Pancreas (tissue), 10 donors: ENCODE data around the gene CLTA. TPM values are rescaled to one million over a fixed set of nuclear protein-coding genes. Genes with fewer than 3 reads are reported as not detected.

ENCODE experiments used
- ATAC-seq, 4 donors: fragments of 200-7000 bp; cut with Tn5 transposase; one replicate each; pipeline versions ENCODE4 v1.8.0 to v1.9.1; 2020; ENCODE audit warnings: mild to moderate bottlenecking in 4 of 4, moderate library complexity in 4 of 4
- DNase-seq, 6 donors: peaks; one replicate each; pipeline ENCODE4 v3.0.0-alpha.2; 2020
- FAIRE-seq: peaks from 2 replicates; lab custom pipeline; 2012; peaks lifted over from hg19 to GRCh38; lab: Jason Lieb, UNC
- H3K27ac ChIP-seq, 4 donors: fragments of 200-600 bp; sonication (generic); 1 replicate in 3 of 4; 2 replicates in 1 of 4; pipeline versions ENCODE4 v1.5.0 to v1.8.0; 2020
- H3K27me3 ChIP-seq, 4 donors: fragments of 200-600 bp; one replicate each; pipeline ENCODE4 v1.8.0; 2021
- H3K36me3 ChIP-seq, 3 donors: fragments of 200-600 bp; sonication (generic) in 1 of 3; one replicate each; pipeline versions ENCODE4 v1.5.0 to v1.8.0; 2020 to 2021
- H3K4me1 ChIP-seq, 3 donors: fragments of 200-600 bp; one replicate each; pipeline ENCODE4 v1.8.0; 2021
- H3K4me3 ChIP-seq, 4 donors: fragments of 200-600 bp; sonication (generic) in 2 of 4; one replicate each; pipeline versions ENCODE4 v1.5.0 to v1.8.0; 2020 to 2021
- H3K9me3 ChIP-seq, 4 donors: fragments of 200-600 bp; one replicate each; pipeline ENCODE4 v1.8.0; 2021
- CTCF ChIP-seq, 4 donors: fragments of 200-600 bp; sonication (generic) in 3 of 4; IDR thresholded peaks; one replicate each; pipeline versions ENCODE4 v1.5.0 to v1.8.0; 2021; ENCODE audit warnings: antibody characterized with exemption in 4 of 4
- WGBS, 2 donors: extraction: QIAGEN DNeasy Blood & Tissue Kit; methylation state at CpG; one replicate each; pipeline ENCODE4 v1.1.7; 2013; 5-methylcytosine and 5-hydroxymethylcytosine counted together
- intact Hi-C, 3 donors: fragments of 100-400 bp; cut with DNase I; formaldehyde crosslinking; loops; one replicate each; pipeline versions ENCODE4 v1.11.1 to v1.14.2; 2022
- polyA plus RNA-seq, 2 donors: library from polyadenylated mRNA; stranded (reverse); fragments of 200-250 nt; gene quantifications; one replicate each; pipeline ENCODE4 v1.2.3, GENCODE V29; 2013
- total RNA-seq, 6 donors: library from RNA; stranded (reverse); fragmentation: NEBNext Ultra II Directional in 4 of 6; extraction: Animal tissue kit (Norgen Biotek cat#: 25700) in 4 of 6; gene quantifications; one replicate each; pipeline versions ENCODE4 v1.2.1 to v1.2.4, GENCODE V29; 2021 to 2023
- donor health status: healthy with polysubstance abuse.
- donor health status: DM: no; HTN: no; CAD: no; lungs with moderate emphysema.
- donor health status: DM: no; HTN: no; CAD: no.
- donor health status: control.
- donor health status: control.
- donor health status: Bipolar disorder and iron deficiency.
- donor health status: DM: yes; HTN: yes; CAD: no.
- donor health status: DM: no; HTN: no; CAD: no.
- donor health status: DM: no; HTN: no; CAD: no.
- donor health status: DM: yes; HTN: yes; CAD: no.

The CLTA gene
- total and polyA plus RNA-seq, 8 donors, result 49.2 to 102 (median 77.7) TPM

GRCh38 chr9:36207016-36207415, 16.3 kb downstream of the CLTA start:
- intact Hi-C loops, result no loop called here
- peaks cover 0 to 7% (median 0%) of the 10 kb centered on the region in 3 donors for H3K4me1 ChIP-seq
- no peak for DNase-seq
- H3K27ac ChIP-seq, result no peak overlapping the region
- 86 to 91% methylated on average over 4 of the region's 4 CpGs for WGBS, 2 donors
- H3K9me3 ChIP-seq, result no peaks in the 10 kb centered on the region
- TF ChIP-seq CTCF (IDR thresholded peaks at IDR 0.05), result no peak
- no peak for FAIRE-seq
- peaks cover 0 to 67% (median 27%) of the 10 kb centered on the region in 3 donors for H3K36me3 ChIP-seq
- no peak for ATAC-seq
- no peaks in the 10 kb centered on the region for H3K27me3 ChIP-seq
- H3K4me3 ChIP-seq, result no peak overlapping the region

- Histone ChIP-seq H3K4me1 (peaks cover 0 to 7% (median 0%) of the 10 kb centered on the region in 3 donors), H3K36me3 (peaks cover 0 to 66% (median 27%) of the 10 kb centered on the region in 3 donors), H3K27ac (no peak overlapping the region), H3K4me3 (no peak overlapping the region), H3K27me3 (no peaks in the 10 kb centered on the region), H3K9me3 (no peaks in the 10 kb centered on the region)
- 23 to 24% methylated on average over 1 of the region's 1 CpG for WGBS, 2 donors
- DNase-seq (no peak), FAIRE-seq (no peak), ATAC-seq (peak in 1 of 4 donors; percentile 19)
- TF ChIP-seq CTCF (IDR thresholded peaks at IDR 0.05), result no peak
- intact Hi-C loops, result no loop called here
Measured at GRCh38 chr9:36207546-36208012, 16.9 kb downstream of the CLTA start.

GRCh38 chr9:36208521-36209253, 18.0 kb downstream of the CLTA start:
- Histone ChIP-seq H3K27ac (no peak overlapping the region), H3K9me3 (no peaks in the 10 kb centered on the region), H3K36me3 (peaks cover 0 to 55% (median 24%) of the 10 kb centered on the region in 3 donors), H3K4me3 (no peak overlapping the region), H3K4me1 (peaks cover 0 to 7% (median 0%) of the 10 kb centered on the region in 3 donors), H3K27me3 (no peaks in the 10 kb centered on the region)
- no peak for DNase-seq
- intact Hi-C loops, result no loop called here
- FAIRE-seq, result no peak
- TF ChIP-seq CTCF (IDR thresholded peaks at IDR 0.05), result no peak
- WGBS, 2 donors, result 72 to 86% methylated on average over 10 of the region's 10 CpGs
- ATAC-seq, result no peak

- TF ChIP-seq CTCF (IDR thresholded peaks at IDR 0.05), result no peak
- no peak for DNase-seq
- Histone ChIP-seq H3K27ac (no peak overlapping the region), H3K4me3 (no peak overlapping the region), H3K27me3 (no peaks in the 10 kb centered on the region), H3K4me1 (peaks cover 0 to 15% (median 5%) of the 10 kb centered on the region in 3 donors), H3K36me3 (peaks cover 0 to 35% (median 10%) of the 10 kb centered on the region in 3 donors), H3K9me3 (no peaks in the 10 kb centered on the region)
- no peak for FAIRE-seq
- 62 to 63% methylated on average over 8 of the region's 8 CpGs for WGBS, 2 donors
- intact Hi-C loops, result no loop called here
- ATAC-seq, result peak in 1 of 4 donors; percentile 34
Measured at GRCh38 chr9:36210722-36211121, 20.0 kb downstream of the CLTA start.

GRCh38 chr9:36211510-36211909, 20.8 kb downstream of the CLTA start:
- H3K4me1 ChIP-seq, result peaks cover 0 to 15% (median 5%) of the 10 kb centered on the region in 3 donors
- ATAC-seq, result no peak
- intact Hi-C loops, result no loop called here
- no peak overlapping the region for H3K27ac ChIP-seq
- TF ChIP-seq CTCF (IDR thresholded peaks at IDR 0.05), result no peak
- WGBS, 2 donors, result 83 to 87% methylated on average over 7 of the region's 7 CpGs
- no peaks in the 10 kb centered on the region for H3K27me3 ChIP-seq
- DNase-seq, result no peak
- peaks cover 0 to 27% (median 5%) of the 10 kb centered on the region in 3 donors for H3K36me3 ChIP-seq
- no peaks in the 10 kb centered on the region for H3K9me3 ChIP-seq
- H3K4me3 ChIP-seq, result no peak overlapping the region
- no peak for FAIRE-seq
